ENCODE data around the gene ARHGAP24.

- TF ChIP-seq CTCF (IDR thresholded peaks at IDR 0.05) (no peak), EZH2 (IDR thresholded peaks at IDR 0.05; ENCODE audit: borderline replicate concordance, insufficient read depth, low read depth, low read length, poor library complexity, severe bottlenecking) (no peak)
These were observed 464.0 kb downstream of the ARHGAP24 start for GRCh38 chr4:85938902-85939301.
